A549 (cell line): ENCODE data around the gene IGF2BP3. TPM values are rescaled to one million over a fixed set of nuclear protein-coding genes. Genes with fewer than 3 reads are reported as not detected.

ENCODE experiments used
- ATAC-seq, 2 experiments: fragments of 200-7000 bp in 1 of 2; fragments of >200 bp in 1 of 2; cut with Nextera tagmentation in 1 of 2; cut with Tn5 transposase in 1 of 2; 3 replicates each; pipeline versions ENCODE4 v1.8.0 to v1.9.1; 2018 to 2020; ENCODE audit warnings: mild to moderate bottlenecking in 1 of 2, moderate library complexity in 1 of 2
- CTCF ChIA-PET: fragments of 300-600 bp; sonication (Branson Sonifier 250); formaldehyde crosslinking; extraction: SDS; loops from one replicate; lab custom pipeline; 2021; ENCODE audit warnings: antibody characterized with exemption, inconsistent platforms; lab: Yijun Ruan, JAX
- POLR2A ChIA-PET: fragments of 350-600 bp; formaldehyde crosslinking; extraction: SDS; loops from one replicate; lab custom pipeline; 2021; ENCODE audit warnings: antibody characterized with exemption, inconsistent platforms; lab: Yijun Ruan, JAX
- DNase-seq, 2 experiments: peaks; one replicate each; pipeline versions ENCODE4 v3.0.0 to v3.0.0-alpha.2; 2011 to 2016; ENCODE audit warnings: low read depth in 1 of 2, low spot score in 1 of 2
- FAIRE-seq: peaks from 2 replicates; lab custom pipeline; 2011; peaks lifted over from hg19 to GRCh38; lab: Jason Lieb, UNC
- H3K27ac ChIP-seq, 2 experiments: fragments of >200 bp; sonication (Bioruptor Twin); formaldehyde crosslinking; 3 replicates each; pipeline ENCODE4 v1.5.1; 2016 to 2017
- H3K4me1 ChIP-seq: fragments of >200 bp; sonication (Bioruptor Twin); formaldehyde crosslinking; 3 replicates; pipeline ENCODE4 v1.6.1; 2016
- H3K4me2 ChIP-seq: fragments of >200 bp; sonication (Bioruptor Twin); formaldehyde crosslinking; 3 replicates; pipeline ENCODE4 v1.6.1; 2016
- H3K4me3 ChIP-seq: fragments of >200 bp; sonication (Bioruptor Twin); formaldehyde crosslinking; 3 replicates; pipeline ENCODE4 v1.5.1; 2016
- H3K9me3 ChIP-seq: fragments of >200 bp; sonication (Bioruptor Twin); formaldehyde crosslinking; 3 replicates; pipeline ENCODE4 v1.6.1; 2016
- CBX2 ChIP-seq: fragments of 200-600 bp; sonication (generic); IDR thresholded peaks from 2 replicates; pipeline ENCODE4 v1.6.1; 2016; ENCODE audit warnings: low read depth, mild to moderate bottlenecking, borderline replicate concordance
- CBX8 ChIP-seq: fragments of 200-600 bp; sonication (generic); IDR thresholded peaks from 2 replicates; pipeline ENCODE4 v1.6.1; 2016
- CHD2 ChIP-seq: fragments of 150-350 bp; IDR thresholded peaks from 2 replicates; pipeline ENCODE4 v1.6.1; 2014; ENCODE audit warnings: low read length; ENCODE audit not compliant: partially characterized antibody
- CHD4 ChIP-seq: fragments of 200-600 bp; sonication (generic); IDR thresholded peaks from 2 replicates; pipeline ENCODE4 v1.6.1; 2016; ENCODE audit warnings: antibody characterized with exemption, mild to moderate bottlenecking, borderline replicate concordance
- EHF ChIP-seq: fragments of 250-450 bp; sonication (Bioruptor Pico); IDR thresholded peaks from 2 replicates; pipeline ENCODE4 v1.5.0; 2020; ENCODE audit warnings: mild to moderate bottlenecking
- ESRRA ChIP-seq: fragments of 150-350 bp; IDR thresholded peaks from 2 replicates; pipeline ENCODE4 v1.6.1; 2014; ENCODE audit warnings: mild to moderate bottlenecking, low read length, borderline replicate concordance
- FOSL2 ChIP-seq, 2 experiments: fragments of 450-650 bp in 1 of 2; fragments of >200 bp in 1 of 2; sonication (Bioruptor Twin) in 1 of 2; formaldehyde crosslinking; IDR thresholded peaks; 2 replicates each; pipeline versions ENCODE4 v1.5.0 to v1.6.1; 2016 to 2020; ENCODE audit warnings: mild to moderate bottlenecking in 1 of 2, moderate library complexity in 1 of 2
- GATA3 ChIP-seq: IDR thresholded peaks from 2 replicates; pipeline ENCODE4 v1.6.1; 2012; ENCODE audit warnings: borderline replicate concordance
- HDAC2 ChIP-seq: fragments of 200-600 bp; sonication (generic); IDR thresholded peaks from 2 replicates; pipeline ENCODE4 v1.6.1; 2016
- HOXB5 ChIP-seq: fragments of 250-450 bp; sonication (Bioruptor Pico); IDR thresholded peaks from 2 replicates; pipeline ENCODE4 v1.5.0; 2020; ENCODE audit warnings: mild to moderate bottlenecking, moderate library complexity
- JUN ChIP-seq, 2 experiments: fragments of >200 bp; sonication (Bioruptor Twin); formaldehyde crosslinking; IDR thresholded peaks; 2 replicates in 1 of 2; 3 replicates in 1 of 2; pipeline ENCODE4 v1.6.1; 2016 to 2017
- JUNB ChIP-seq: fragments of >200 bp; sonication (Bioruptor Twin); formaldehyde crosslinking; IDR thresholded peaks from 2 replicates; pipeline ENCODE4 v1.6.1; 2016
- KDM1A ChIP-seq: fragments of 200-600 bp; sonication (generic); IDR thresholded peaks from 2 replicates; pipeline ENCODE4 v1.6.1; 2016; ENCODE audit warnings: low read depth, mild to moderate bottlenecking
- KDM5A ChIP-seq: fragments of 200-600 bp; sonication (generic); IDR thresholded peaks from 2 replicates; pipeline ENCODE4 v1.6.1; 2016; ENCODE audit warnings: antibody characterized with exemption, mild to moderate bottlenecking
- PHF8 ChIP-seq: fragments of 200-600 bp; sonication (generic); IDR thresholded peaks from 2 replicates; pipeline ENCODE4 v1.6.1; 2016; ENCODE audit warnings: low read depth, mild to moderate bottlenecking, antibody characterized with exemption, moderate library complexity, borderline replicate concordance
- RAD21 ChIP-seq, 2 experiments: fragments of >200 bp in 1 of 2; sonication (Bioruptor Twin) in 1 of 2; formaldehyde crosslinking in 1 of 2; IDR thresholded peaks in 1 of 2; conservative IDR thresholded peaks in 1 of 2; 2 replicates in 1 of 2; 3 replicates in 1 of 2; pipeline ENCODE4 v1.6.1; 2012 to 2018; ENCODE audit warnings: inconsistent platforms in 1 of 2
- RFX5 ChIP-seq: fragments of 450-650 bp; IDR thresholded peaks from 2 replicates; pipeline ENCODE4 v1.7.1; 2014; ENCODE audit warnings: antibody characterized with exemption, mild to moderate bottlenecking, moderate library complexity
- RNF2 ChIP-seq: fragments of 200-600 bp; sonication (generic); IDR thresholded peaks from 2 replicates; pipeline ENCODE4 v1.6.1; 2016; ENCODE audit warnings: low read depth, mild to moderate bottlenecking, antibody characterized with exemption, moderate library complexity, borderline replicate concordance
- TFCP2L1 ChIP-seq: fragments of 250-450 bp; sonication (Bioruptor Pico); IDR thresholded peaks from 2 replicates; pipeline ENCODE4 v1.5.0; 2021; ENCODE audit warnings: mild to moderate bottlenecking
- ZSCAN20 ChIP-seq: fragments of 250-450 bp; sonication (Bioruptor Pico); IDR thresholded peaks from 2 replicates; pipeline ENCODE4 v1.8.0; 2022; ENCODE audit warnings: mild to moderate bottlenecking, moderate library complexity
- WGBS: methylation state at CpG from one replicate; pipeline ENCODE4 v1.1.6; 2017; ENCODE audit errors: missing lambda C conversion rate; 5-methylcytosine and 5-hydroxymethylcytosine counted together
- polyA plus RNA-seq, 4 experiments: library from polyadenylated mRNA; depleted of rRNA in 3 of 4; stranded (reverse); fragments of >200 nt; fragmentation: RNase III in 1 of 4; extraction: RNeasy Plus Mini Kit Qiagen cat#74134 plus additional on column Dnase treatment in 1 of 4; gene quantifications; 2 replicates in 3 of 4; 3 replicates in 1 of 4; pipeline ENCODE4 v1.2.3, GENCODE V29; 2011 to 2017
- TF ChIP-seq, protein P1 (sequence below): fragments of 150-350 bp; IDR thresholded peaks from 2 replicates; pipeline ENCODE4 v1.6.1; 2014; ENCODE audit warnings: low read depth, mild to moderate bottlenecking, low read length
- TF ChIP-seq, protein P2 (sequence below): IDR thresholded peaks from 2 replicates; pipeline ENCODE4 v1.6.1; 2012
- TF ChIP-seq, protein P3 (sequence below): fragments of 450-650 bp; IDR thresholded peaks from 2 replicates; pipeline ENCODE4 v1.6.1; 2014; ENCODE audit warnings: antibody characterized with exemption
- TF ChIP-seq, protein P4 (sequence below): fragments of >200 bp; sonication (Bioruptor Twin); formaldehyde crosslinking; IDR thresholded peaks from 2 replicates; pipeline ENCODE4 v1.6.1; 2016
- TF ChIP-seq, protein P5 (sequence below): fragments of >200 bp; sonication (Bioruptor Twin); formaldehyde crosslinking; IDR thresholded peaks from 3 replicates; pipeline ENCODE4 v1.5.1; 2016
- TF ChIP-seq, protein P6 (sequence below): fragments of 250-450 bp; sonication (Bioruptor Pico); IDR thresholded peaks from 2 replicates; pipeline ENCODE4 v1.5.0; 2020; ENCODE audit warnings: low read depth, mild to moderate bottlenecking, moderate library complexity

Gene IGF2BP3
- polyA plus RNA-seq, 2 of the 4 experiments (the other 2 are of a cell fraction): 26.7 to 62.0 TPM

DNA sequence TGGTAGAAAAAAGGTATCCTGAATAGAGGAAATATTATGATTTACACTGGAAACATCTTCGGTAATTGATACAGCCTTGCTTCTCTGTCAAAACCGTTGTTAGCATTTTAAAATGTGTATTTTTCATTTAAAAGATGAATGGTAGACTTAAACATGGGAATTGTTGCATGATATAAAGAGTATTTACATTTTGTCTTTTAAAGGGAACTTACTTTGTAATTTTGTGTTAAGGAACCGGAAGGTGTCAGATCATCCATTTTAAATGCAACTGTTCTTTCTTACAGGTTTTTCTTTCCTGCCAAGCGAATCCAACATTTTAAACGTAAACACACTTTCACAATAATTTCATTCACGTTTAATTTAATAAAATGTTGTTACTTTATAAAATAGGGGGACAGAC, 1.8 kb upstream of the IGF2BP3 start:
- ChIA-PET POLR2A (interaction anchor here (1.3 kb wide), 1 partner anchor 9 kb away, joined by 4 read pairs; no protein-coding TSS in a partner anchor), CTCF (interaction anchor here (0.6 to 2.0 kb wide), 3 partner anchors 53 to 201 kb away, joined by 3 to 6 read pairs (median 4); no protein-coding TSS in a partner anchor)
- TF ChIP-seq GATA3 (no peak), CHD2 (no peak), ESRRA (no peak), FOSL2 (IDR thresholded peaks at IDR 0.05) (no peak), FOSL2 (CRISPR knock-in tag; IDR thresholded peaks at IDR 0.05) (no peak), KDM5A (no peak), KDM1A (no peak), CHD4 (no peak), JUNB (no peak), EHF (CRISPR knock-in tag) (no peak), HDAC2 (no peak), TFCP2L1 (CRISPR knock-in tag) (no peak)
- TF ChIP-seq, protein P1, sequence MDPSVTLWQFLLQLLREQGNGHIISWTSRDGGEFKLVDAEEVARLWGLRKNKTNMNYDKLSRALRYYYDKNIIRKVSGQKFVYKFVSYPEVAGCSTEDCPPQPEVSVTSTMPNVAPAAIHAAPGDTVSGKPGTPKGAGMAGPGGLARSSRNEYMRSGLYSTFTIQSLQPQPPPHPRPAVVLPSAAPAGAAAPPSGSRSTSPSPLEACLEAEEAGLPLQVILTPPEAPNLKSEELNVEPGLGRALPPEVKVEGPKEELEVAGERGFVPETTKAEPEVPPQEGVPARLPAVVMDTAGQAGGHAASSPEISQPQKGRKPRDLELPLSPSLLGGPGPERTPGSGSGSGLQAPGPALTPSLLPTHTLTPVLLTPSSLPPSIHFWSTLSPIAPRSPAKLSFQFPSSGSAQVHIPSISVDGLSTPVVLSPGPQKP: no peak
- TF ChIP-seq, protein P2, sequence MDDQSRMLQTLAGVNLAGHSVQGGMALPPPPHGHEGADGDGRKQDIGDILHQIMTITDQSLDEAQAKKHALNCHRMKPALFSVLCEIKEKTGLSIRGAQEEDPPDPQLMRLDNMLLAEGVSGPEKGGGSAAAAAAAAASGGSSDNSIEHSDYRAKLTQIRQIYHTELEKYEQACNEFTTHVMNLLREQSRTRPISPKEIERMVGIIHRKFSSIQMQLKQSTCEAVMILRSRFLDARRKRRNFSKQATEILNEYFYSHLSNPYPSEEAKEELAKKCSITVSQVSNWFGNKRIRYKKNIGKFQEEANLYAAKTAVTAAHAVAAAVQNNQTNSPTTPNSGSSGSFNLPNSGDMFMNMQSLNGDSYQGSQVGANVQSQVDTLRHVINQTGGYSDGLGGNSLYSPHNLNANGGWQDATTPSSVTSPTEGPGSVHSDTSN: no peak
- TF ChIP-seq, protein P3, sequence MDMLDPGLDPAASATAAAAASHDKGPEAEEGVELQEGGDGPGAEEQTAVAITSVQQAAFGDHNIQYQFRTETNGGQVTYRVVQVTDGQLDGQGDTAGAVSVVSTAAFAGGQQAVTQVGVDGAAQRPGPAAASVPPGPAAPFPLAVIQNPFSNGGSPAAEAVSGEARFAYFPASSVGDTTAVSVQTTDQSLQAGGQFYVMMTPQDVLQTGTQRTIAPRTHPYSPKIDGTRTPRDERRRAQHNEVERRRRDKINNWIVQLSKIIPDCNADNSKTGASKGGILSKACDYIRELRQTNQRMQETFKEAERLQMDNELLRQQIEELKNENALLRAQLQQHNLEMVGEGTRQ: no peak
- TF ChIP-seq, all 56 proteins: peak for 0
- peak overlapping the region; percentile 80 for H3K4me3 ChIP-seq
- H3K4me2 ChIP-seq: peak overlapping the region; percentile 89
- FAIRE-seq (no peak), DNase-seq (no peak), ATAC-seq (no peak)
- H3K9me3 ChIP-seq: no peaks in the 10 kb centered on the region
- H3K27ac ChIP-seq: peak overlapping the region; percentile 97 to 99
- 4% methylated on average over 6 of the region's 6 CpGs for WGBS
- H3K4me1 ChIP-seq: peaks cover 21% of the 10 kb centered on the region

DNA sequence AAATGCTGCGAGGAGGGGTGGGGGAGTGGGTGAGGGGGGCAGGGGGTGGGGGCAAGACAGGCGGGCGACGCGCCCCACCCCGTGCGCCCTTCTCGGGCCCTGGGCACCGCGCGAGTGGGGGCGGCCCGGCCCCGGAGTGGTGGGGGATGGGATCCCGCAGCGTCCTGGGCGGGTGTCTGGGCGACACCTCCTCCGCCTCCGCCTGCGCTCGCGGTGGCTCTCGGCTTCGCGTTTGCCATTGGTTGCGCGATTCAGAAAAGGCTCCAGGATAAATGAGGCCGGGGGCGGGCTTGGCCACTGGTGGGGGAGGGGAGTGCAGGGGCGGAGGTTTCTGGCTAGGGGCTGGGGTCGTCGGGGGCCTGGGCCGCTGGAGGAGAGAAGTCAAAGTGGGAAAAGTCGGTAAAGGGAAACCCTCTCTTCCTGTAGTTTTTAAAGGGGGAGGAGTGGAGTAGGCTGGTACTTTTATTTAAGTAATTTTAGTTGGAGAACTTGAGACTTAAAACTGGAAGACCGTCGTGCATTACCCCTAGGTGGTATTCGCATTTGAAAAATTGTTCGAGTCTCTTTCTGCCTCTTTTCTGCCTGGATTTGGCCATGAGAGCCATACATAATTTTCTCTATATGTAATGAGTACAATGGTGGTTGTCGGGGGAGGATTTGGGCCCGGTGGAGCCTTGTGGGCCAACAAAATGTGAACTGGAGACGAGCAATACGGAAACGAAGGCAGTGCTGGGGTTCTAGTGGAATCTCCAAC, 992 bp upstream of the IGF2BP3 start:
- FAIRE-seq (no peak), DNase-seq (peak; percentile 80 to 92), ATAC-seq (peak; percentile 41 to 64)
- ChIA-PET CTCF (no interaction called here), POLR2A (interaction anchor here (1.4 kb wide), 1 partner anchor 198 kb away, joined by 5 read pairs; no protein-coding TSS in a partner anchor)
- H3K4me2 ChIP-seq: peak overlapping the region; percentile 89
- peaks cover 21% of the 10 kb centered on the region for H3K4me1 ChIP-seq
- peak overlapping the region; percentile 80 for H3K4me3 ChIP-seq
- H3K9me3 ChIP-seq: no peaks in the 10 kb centered on the region
- WGBS: under 1% methylated on average over 19 of the region's 44 CpGs
- H3K27ac ChIP-seq: peak overlapping the region; percentile 97 to 99
- TF ChIP-seq, protein P4, sequence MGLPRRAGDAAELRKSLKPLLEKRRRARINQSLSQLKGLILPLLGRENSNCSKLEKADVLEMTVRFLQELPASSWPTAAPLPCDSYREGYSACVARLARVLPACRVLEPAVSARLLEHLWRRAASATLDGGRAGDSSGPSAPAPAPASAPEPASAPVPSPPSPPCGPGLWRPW: no peak
- TF ChIP-seq, protein P5, sequence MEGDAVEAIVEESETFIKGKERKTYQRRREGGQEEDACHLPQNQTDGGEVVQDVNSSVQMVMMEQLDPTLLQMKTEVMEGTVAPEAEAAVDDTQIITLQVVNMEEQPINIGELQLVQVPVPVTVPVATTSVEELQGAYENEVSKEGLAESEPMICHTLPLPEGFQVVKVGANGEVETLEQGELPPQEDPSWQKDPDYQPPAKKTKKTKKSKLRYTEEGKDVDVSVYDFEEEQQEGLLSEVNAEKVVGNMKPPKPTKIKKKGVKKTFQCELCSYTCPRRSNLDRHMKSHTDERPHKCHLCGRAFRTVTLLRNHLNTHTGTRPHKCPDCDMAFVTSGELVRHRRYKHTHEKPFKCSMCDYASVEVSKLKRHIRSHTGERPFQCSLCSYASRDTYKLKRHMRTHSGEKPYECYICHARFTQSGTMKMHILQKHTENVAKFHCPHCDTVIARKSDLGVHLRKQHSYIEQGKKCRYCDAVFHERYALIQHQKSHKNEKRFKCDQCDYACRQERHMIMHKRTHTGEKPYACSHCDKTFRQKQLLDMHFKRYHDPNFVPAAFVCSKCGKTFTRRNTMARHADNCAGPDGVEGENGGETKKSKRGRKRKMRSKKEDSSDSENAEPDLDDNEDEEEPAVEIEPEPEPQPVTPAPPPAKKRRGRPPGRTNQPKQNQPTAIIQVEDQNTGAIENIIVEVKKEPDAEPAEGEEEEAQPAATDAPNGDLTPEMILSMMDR: no peak
- TF ChIP-seq, protein P1: no peak
- TF ChIP-seq, protein P2: 0 out of 2 replicates have a peak, but pooled peaks have one; percentile 28
- TF ChIP-seq RFX5 (no peak), HOXB5 (CRISPR knock-in tag) (peak; percentile 18; the same call in 1 of the 2 replicates), CBX2 (no peak), RNF2 (no peak), JUN (IDR thresholded peaks at IDR 0.05) (peak; percentile 26 to 69; a peak in 2 of 5 replicates), PHF8 (peak; percentile 48; the same call in 1 of the 2 replicates), HDAC2 (no peak), ESRRA (no peak), RAD21 (conservative IDR thresholded peaks at IDR 0.05 in 1 of 2, IDR thresholded peaks at IDR 0.05 in 1 of 2) (no peak), CBX8 (no peak), ZSCAN20 (no peak)
- TF ChIP-seq, protein P6, sequence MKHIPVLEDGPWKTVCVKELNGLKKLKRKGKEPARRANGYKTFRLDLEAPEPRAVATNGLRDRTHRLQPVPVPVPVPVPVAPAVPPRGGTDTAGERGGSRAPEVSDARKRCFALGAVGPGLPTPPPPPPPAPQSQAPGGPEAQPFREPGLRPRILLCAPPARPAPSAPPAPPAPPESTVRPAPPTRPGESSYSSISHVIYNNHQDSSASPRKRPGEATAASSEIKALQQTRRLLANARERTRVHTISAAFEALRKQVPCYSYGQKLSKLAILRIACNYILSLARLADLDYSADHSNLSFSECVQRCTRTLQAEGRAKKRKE (CRISPR knock-in tag): no peak
